Ovary (tissue), 9 donors: ENCODE measurements around the gene TMEM114. TPM values are rescaled to one million over a fixed set of nuclear protein-coding genes. Genes with fewer than 3 reads are reported as not detected.

Source experiments
- DNase-seq, 5 donors: peaks; one replicate each; pipeline ENCODE4 v3.0.0-alpha.2; 2019 to 2020
- H3K27ac ChIP-seq, 2 donors: fragments of 200-600 bp; one replicate each; pipeline versions ENCODE4 v1.5.1 to v1.8.0; 2019 to 2022
- H3K27me3 ChIP-seq: fragments of 200-600 bp; one replicate; pipeline ENCODE4 v1.8.0; 2022
- H3K36me3 ChIP-seq: fragments of 200-600 bp; sonication (generic); one replicate; pipeline ENCODE4 v1.5.1; 2019
- H3K4me1 ChIP-seq: one replicate; pipeline ENCODE4 v1.8.1; 2013; ENCODE audit warnings: mild to moderate bottlenecking, moderate library complexity; ENCODE audit not compliant: insufficient read depth
- H3K4me3 ChIP-seq: fragments of 200-600 bp; sonication (generic); one replicate; pipeline ENCODE4 v1.5.1; 2017
- H3K9me3 ChIP-seq, 2 donors: fragments of 200-600 bp in 1 of 2; sonication (generic) in 1 of 2; one replicate each; pipeline versions ENCODE4 v1.5.1 to v1.8.1; 2013 to 2019; ENCODE audit warnings: mild to moderate bottlenecking in 1 of 2, moderate library complexity in 1 of 2
- CTCF ChIP-seq, 3 donors: fragments of 450-650 bp in 2 of 3; fragments of 200-600 bp in 1 of 3; IDR thresholded peaks; one replicate each; pipeline versions ENCODE4 v1.5.1 to v1.8.0; 2016 to 2022; ENCODE audit warnings: antibody characterized with exemption in 3 of 3, mild to moderate bottlenecking in 1 of 3
- EP300 ChIP-seq: sonication (generic); formaldehyde crosslinking; IDR thresholded peaks from one replicate; pipeline ENCODE4 v1.6.1; 2017; ENCODE audit warnings: antibody characterized with exemption
- POLR2A ChIP-seq: fragments of 450-650 bp; IDR thresholded peaks from one replicate; pipeline ENCODE4 v1.6.1; 2017; ENCODE audit warnings: antibody characterized with exemption, mild to moderate bottlenecking, moderate library complexity
- WGBS, 3 donors: extraction: QIAGEN DNeasy Blood & Tissue Kit in 1 of 3; methylation state at CpG; one replicate each; pipeline versions ENCODE4 v1.1.5 to v1.1.7; 2013 to 2017; 5-methylcytosine and 5-hydroxymethylcytosine counted together
- intact Hi-C, 4 donors: fragments of 100-400 bp; cut with DNase I; formaldehyde crosslinking; loops; one replicate each; pipeline versions ENCODE4 v1.11.0 to v1.15.1; 2022 to 2023
- polyA plus RNA-seq, 2 donors: library from polyadenylated mRNA; stranded (reverse); fragments of 200-250 nt in 1 of 2; fragments of 350-450 nt in 1 of 2; fragmentation: Illumina TruSeq in 1 of 2; extraction: RNeasy Lipid Tissue Mini Kit (QIAGEN cat#74804) in 1 of 2; gene quantifications; one replicate each; pipeline ENCODE4 v1.2.3, GENCODE V29; 2013 to 2014
- total RNA-seq, 7 donors: library from RNA; depleted of rRNA in 2 of 7; stranded (reverse); fragments of >200 nt in 2 of 7; fragmentation: NEBNext Ultra II Directional in 3 of 7; extraction: Animal tissue kit (Norgen Biotek cat#: 25700) in 3 of 7; gene quantifications; one replicate each; pipeline versions ENCODE4 v1.1.0 to v1.2.4, GENCODE V29; 2016 to 2023
- donor health status: DM: no; HTN: no; CAD: no; lungs with moderate emphysema.
- donor health status: DM: no; HTN: no; CAD: no.
- donor health status: Bipolar disorder and iron deficiency.
- donor health status: DM: yes; HTN: yes; CAD: no.
- donor health status: DM: no; HTN: no; CAD: no.
- donor health status: DM: yes; HTN: yes; CAD: no.

Gene TMEM114
- total and polyA plus RNA-seq, 9 donors = not detected

- no peak for TF ChIP-seq EP300
- no peak for TF ChIP-seq POLR2A
- Histone ChIP-seq H3K27me3 (no peaks in the 10 kb centered on the region), H3K36me3 (no peaks in the 10 kb centered on the region), H3K4me1 (no peaks in the 10 kb centered on the region), H3K9me3 (peaks cover 0 to 4% of the 10 kb centered on the region in 2 donors), H3K27ac (no peak overlapping the region), H3K4me3 (no peak overlapping the region)
- intact Hi-C loops = no loop called here
- no peak for DNase-seq
Measured at GRCh38 chr16:8605554-8605953, 15.2 kb upstream of the TMEM114 start.

DNA sequence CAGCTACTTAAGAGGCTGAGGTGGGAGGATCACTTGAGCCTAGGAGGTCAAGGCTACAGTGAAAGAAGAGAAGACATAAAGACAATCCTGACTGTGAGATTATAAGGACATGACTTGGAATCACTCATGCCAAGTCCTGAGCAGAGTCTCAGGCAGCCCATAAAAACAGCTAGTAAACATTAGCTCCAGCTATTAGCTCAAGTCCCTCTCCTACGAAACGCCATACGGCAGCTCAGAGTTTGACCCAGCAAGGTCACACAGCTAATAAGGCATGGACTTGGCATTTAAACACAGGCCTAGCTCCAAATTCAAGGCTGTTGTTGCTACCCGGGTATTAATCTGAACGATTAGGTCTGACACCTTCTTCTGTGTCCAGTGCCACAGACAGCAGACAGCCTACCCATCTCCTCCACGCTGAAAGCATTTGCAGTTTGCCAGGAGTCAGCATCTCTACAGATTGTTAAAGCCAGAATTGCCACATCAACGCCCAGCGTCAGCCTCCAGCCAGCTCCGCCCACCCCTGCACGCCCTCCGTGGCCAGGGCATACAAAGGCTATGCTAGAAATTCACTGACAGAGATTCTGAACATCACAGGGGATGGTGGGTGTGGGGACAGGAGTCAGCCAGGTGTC is 9.9 kb upstream of the TMEM114 start:
- no peaks in the 10 kb centered on the region for H3K27me3 ChIP-seq
- H3K27ac ChIP-seq = no peak overlapping the region
- H3K9me3 ChIP-seq = no peaks in the 10 kb centered on the region
- WGBS, 3 donors = 40 to 53% (median 42%) methylated on average over 11 of the region's 11 CpGs
- no peaks in the 10 kb centered on the region for H3K4me1 ChIP-seq
- no peaks in the 10 kb centered on the region for H3K36me3 ChIP-seq
- no peak for DNase-seq
- no peak overlapping the region for H3K4me3 ChIP-seq
- TF ChIP-seq CTCF (IDR thresholded peaks at IDR 0.05) = no peak
- TF ChIP-seq EP300 = no peak
- no peak for TF ChIP-seq POLR2A
- intact Hi-C loops = no loop called here

GRCh38 chr16:8596581-8596980 is 6.3 kb upstream of the TMEM114 start:
- TF ChIP-seq POLR2A (no peak), EP300 (no peak), CTCF (IDR thresholded peaks at IDR 0.05) (no peak)
- Histone ChIP-seq H3K27ac (no peak overlapping the region), H3K4me3 (no peak overlapping the region), H3K4me1 (no peaks in the 10 kb centered on the region), H3K9me3 (peaks cover 0 to 3% of the 10 kb centered on the region in 2 donors), H3K36me3 (no peaks in the 10 kb centered on the region), H3K27me3 (no peaks in the 10 kb centered on the region)
- intact Hi-C loops = no loop called here
- no peak for DNase-seq
- WGBS, 3 donors = 79 to 92% (median 83%) methylated on average over 1 of the region's 1 CpG

DNA sequence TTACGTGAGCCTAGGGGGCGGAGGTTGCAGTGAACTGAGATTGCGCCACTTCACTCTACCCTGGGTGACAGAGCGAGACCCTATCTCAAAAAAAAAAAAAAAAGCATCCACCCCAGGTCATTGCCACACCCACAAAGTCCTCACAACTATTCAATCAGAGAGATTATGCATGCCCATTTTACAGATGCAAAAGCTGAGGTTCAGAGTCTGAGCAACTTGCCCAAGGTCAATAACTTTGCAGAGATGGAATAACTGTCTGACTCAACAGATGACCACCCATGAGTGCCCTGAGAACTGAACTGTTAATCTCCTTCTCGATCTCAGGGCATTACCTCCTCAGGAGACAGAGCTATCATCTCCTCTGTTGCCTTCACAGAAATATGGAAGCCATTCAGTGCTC is 5.5 kb upstream of the TMEM114 start:
- H3K27me3 ChIP-seq = no peaks in the 10 kb centered on the region
- no peak for DNase-seq
- H3K27ac ChIP-seq = no peak overlapping the region
- no peaks in the 10 kb centered on the region for H3K36me3 ChIP-seq
- intact Hi-C loops = no loop called here
- no peaks in the 10 kb centered on the region for H3K4me1 ChIP-seq
- peaks cover 0 to 3% of the 10 kb centered on the region in 2 donors for H3K9me3 ChIP-seq
- WGBS, 3 donors = 78 to 92% (median 80%) methylated on average over 5 of the region's 5 CpGs
- H3K4me3 ChIP-seq = no peak overlapping the region
- TF ChIP-seq EP300 = no peak
- no peak for TF ChIP-seq POLR2A
- no peak for TF ChIP-seq CTCF (IDR thresholded peaks at IDR 0.05)

DNA sequence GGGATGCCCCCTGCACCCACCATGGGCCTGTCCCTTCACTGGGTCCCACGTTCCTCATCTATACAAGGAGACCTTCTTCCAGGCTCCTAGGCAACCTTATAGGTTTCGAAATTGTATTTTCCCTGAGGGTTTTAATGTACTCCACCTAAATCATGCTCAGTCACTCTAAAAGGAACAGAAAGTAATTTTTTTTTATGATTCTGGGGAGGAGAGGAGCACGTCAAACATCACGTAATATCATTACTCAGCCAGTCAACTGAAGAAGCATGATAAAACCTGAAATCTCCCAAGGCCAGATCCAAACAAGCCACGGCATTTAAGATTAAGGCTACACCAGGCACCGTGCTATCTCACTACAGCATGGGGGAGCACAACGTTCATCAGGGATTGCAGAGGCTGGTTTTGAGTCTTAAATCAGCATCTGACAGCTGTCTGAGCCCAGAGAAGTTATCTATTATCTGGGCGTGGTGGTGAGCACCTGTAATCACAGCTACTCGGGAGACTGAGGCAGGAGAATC is 3.9 kb upstream of the TMEM114 start:
- Histone ChIP-seq H3K36me3 (no peaks in the 10 kb centered on the region), H3K4me1 (no peaks in the 10 kb centered on the region), H3K4me3 (no peak overlapping the region), H3K9me3 (peaks cover 0 to 3% of the 10 kb centered on the region in 2 donors), H3K27ac (no peak overlapping the region), H3K27me3 (no peaks in the 10 kb centered on the region)
- no peak for TF ChIP-seq CTCF (IDR thresholded peaks at IDR 0.05)
- no peak for TF ChIP-seq POLR2A
- TF ChIP-seq EP300 = no peak
- intact Hi-C loops = no loop called here
- WGBS, 3 donors = 20 to 27% (median 22%) methylated on average over 9 of the region's 9 CpGs
- no peak for DNase-seq
